ENCODE measurements around the gene GSTA3. TPM values are rescaled to one million over a fixed set of nuclear protein-coding genes. Genes with fewer than 3 reads are reported as not detected.

Gene GSTA3
- total RNA-seq (ENCODE audit: unreplicated experiment): not detected
- long read RNA-seq: 0 reads

- Mint-ChIP-seq H3K27ac (ENCODE audit: unreplicated experiment) (no peak within 1 kb of the TSS), H3K4me1 (ENCODE audit: unreplicated experiment) (peaks cover 3% of the 10 kb centered on the region), H3K9me3 (ENCODE audit: unreplicated experiment) (no peaks in the 10 kb centered on the region), H3K36me3 (ENCODE audit: low read depth, unreplicated experiment) (no peaks in the 10 kb centered on the region), H3K27me3 (ENCODE audit: unreplicated experiment) (no peaks in the 10 kb centered on the region), H3K4me3 (ENCODE audit: unreplicated experiment) (no peak within 1 kb of the TSS)
- no peak for DNase-seq (ENCODE audit: low spot score)
- TF ChIP-seq CTCF (IDR thresholded peaks at IDR 0.05; ENCODE audit: unreplicated experiment): no peak
Observed at GRCh38 chr6:52909531-52909930, at the start of gene GSTA3. Gene GSTA3 (minus strand): TSS chr6:52909698. CDS start chr6:52905834, 3,864 bp downstream.

GRCh38 chr6:52958546-52959255 is 49.2 kb upstream of the GSTA3 start:
- H3K36me3 Mint-ChIP-seq (ENCODE audit: low read depth, unreplicated experiment): peaks cover 11% of the 10 kb centered on the region
- no peak for TF ChIP-seq CTCF (IDR thresholded peaks at IDR 0.05; ENCODE audit: unreplicated experiment)
- DNase-seq (ENCODE audit: low spot score): no peak
- H3K27me3 Mint-ChIP-seq (ENCODE audit: unreplicated experiment): peaks cover 3% of the 10 kb centered on the region
- no peak overlapping the region for H3K4me3 Mint-ChIP-seq (ENCODE audit: unreplicated experiment)
- H3K27ac Mint-ChIP-seq (ENCODE audit: unreplicated experiment): no peak overlapping the region
- no peaks in the 10 kb centered on the region for H3K9me3 Mint-ChIP-seq (ENCODE audit: unreplicated experiment)
- H3K4me1 Mint-ChIP-seq (ENCODE audit: unreplicated experiment): peaks cover 3% of the 10 kb centered on the region

GRCh38 chr6:52955871-52956270 is 46.4 kb upstream of the GSTA3 start:
- Mint-ChIP-seq H3K27ac (ENCODE audit: unreplicated experiment) (no peak overlapping the region), H3K27me3 (ENCODE audit: unreplicated experiment) (no peaks in the 10 kb centered on the region), H3K4me3 (ENCODE audit: unreplicated experiment) (no peak overlapping the region), H3K36me3 (ENCODE audit: low read depth, unreplicated experiment) (peaks cover 3% of the 10 kb centered on the region), H3K4me1 (ENCODE audit: unreplicated experiment) (peaks cover under 1% of the 10 kb centered on the region), H3K9me3 (ENCODE audit: unreplicated experiment) (no peaks in the 10 kb centered on the region)
- DNase-seq (ENCODE audit: low spot score): no peak
- TF ChIP-seq CTCF (IDR thresholded peaks at IDR 0.05; ENCODE audit: unreplicated experiment): no peak

GRCh38 chr6:52953911-52954839 is 44.7 kb upstream of the GSTA3 start:
- no peaks in the 10 kb centered on the region for H3K9me3 Mint-ChIP-seq (ENCODE audit: unreplicated experiment)
- no peaks in the 10 kb centered on the region for H3K27me3 Mint-ChIP-seq (ENCODE audit: unreplicated experiment)
- no peak overlapping the region for H3K4me3 Mint-ChIP-seq (ENCODE audit: unreplicated experiment)
- TF ChIP-seq CTCF (IDR thresholded peaks at IDR 0.05; ENCODE audit: unreplicated experiment): no peak
- no peaks in the 10 kb centered on the region for H3K4me1 Mint-ChIP-seq (ENCODE audit: unreplicated experiment)
- H3K27ac Mint-ChIP-seq (ENCODE audit: unreplicated experiment): no peak overlapping the region
- DNase-seq (ENCODE audit: low spot score): no peak
- no peaks in the 10 kb centered on the region for H3K36me3 Mint-ChIP-seq (ENCODE audit: low read depth, unreplicated experiment)

All from endothelial cell (in vitro differentiated cells).